HG03025 (cell line): ENCODE data around the gene GRID2.

Experiments
- ATAC-seq: cut with Tn5 transposase; IDR thresholded peaks from one replicate; pipeline ENCODE4 v1.9.1; 2021; ENCODE audit warnings: mild to moderate bottlenecking, moderate library complexity; ENCODE audit not compliant: unreplicated experiment, low FRiP score

Gene GRID2

DNA sequence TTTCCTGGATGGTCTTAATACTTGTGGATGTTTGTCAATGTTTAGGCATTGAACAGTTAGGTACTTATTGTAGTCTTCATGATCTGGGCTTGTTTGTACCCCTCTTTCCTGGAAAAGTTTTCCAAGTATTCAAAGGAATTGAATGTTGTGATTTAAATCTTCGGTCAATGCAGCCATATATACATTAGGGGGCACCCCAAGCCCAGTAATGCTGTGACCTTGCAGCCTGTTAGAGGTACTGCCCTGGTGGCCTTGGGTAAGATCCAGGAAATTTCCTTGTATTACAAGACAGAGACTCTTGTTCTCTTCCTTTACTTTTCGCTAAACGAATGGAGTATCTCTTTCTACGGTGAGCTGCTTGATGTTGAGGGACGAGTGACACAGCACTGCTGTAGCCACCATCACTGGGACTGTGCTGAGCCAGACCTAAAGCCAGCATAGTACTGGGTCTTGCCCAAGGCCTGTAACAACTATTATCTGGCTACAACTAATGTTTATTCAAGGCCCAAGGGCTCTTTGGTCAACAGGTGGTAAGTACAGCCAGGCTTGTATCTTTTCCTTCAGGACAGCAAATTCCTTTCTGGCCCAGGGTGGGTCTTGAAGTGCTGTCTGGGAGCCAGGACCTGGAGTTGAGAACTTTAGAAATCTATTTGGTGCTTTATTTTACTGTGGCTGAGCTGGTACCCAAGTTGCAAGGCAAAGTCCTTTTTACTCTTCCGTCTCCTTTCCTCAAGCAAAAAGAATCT, 1406.5 kb downstream of the GRID2 start:
- ATAC-seq: peak; percentile 77

DNA sequence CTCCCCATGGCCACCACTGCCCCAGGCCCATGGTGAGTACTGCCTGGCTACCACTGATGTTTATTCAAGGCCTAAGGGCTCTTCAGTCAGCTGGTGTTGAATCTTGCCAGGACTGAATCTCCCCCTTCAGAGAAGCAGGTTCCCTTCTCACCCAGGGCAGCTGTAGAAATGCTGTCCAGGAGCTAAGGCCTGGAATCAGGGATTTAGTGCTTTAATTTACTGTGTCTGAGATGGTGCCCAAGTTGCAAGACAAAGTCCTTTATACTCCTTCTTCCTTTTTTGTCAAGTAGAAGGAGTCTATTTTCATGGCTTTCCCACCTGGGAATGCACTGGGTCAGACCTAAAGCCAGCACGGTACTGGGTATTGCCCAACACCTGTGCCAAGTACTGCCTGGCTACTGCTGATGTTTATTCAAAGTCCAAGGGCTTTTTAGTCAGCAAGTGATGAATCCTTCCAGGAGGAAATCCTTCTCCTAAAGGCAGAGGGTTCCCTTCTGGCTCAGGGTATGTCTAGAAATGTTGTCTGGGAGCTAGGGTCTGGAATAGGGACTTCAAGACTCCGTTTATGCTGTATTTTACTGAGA, 1407.2 kb downstream of the GRID2 start:
- ATAC-seq: no peak

GRCh38 chr4:93718233-93718632, 1414.5 kb downstream of the GRID2 start:
- ATAC-seq: no peak

DNA sequence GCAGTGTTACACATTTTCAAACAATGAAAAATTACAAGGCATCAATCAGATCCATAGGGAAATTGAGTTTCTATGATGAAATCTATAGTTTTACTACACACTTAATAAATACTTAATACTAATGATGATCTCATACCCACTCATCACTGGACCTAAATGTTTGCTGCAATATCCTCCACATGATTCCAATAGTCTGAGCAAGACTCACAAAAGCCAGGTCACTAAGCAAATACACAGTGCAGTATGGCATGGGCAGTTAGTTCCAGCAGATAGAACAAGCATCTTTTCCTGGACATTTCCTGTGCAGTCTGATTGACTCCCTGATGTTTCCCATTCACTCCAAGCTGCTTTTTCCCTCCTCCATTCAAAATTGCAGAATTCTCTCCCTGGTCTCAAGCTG, 1415.8 kb downstream of the GRID2 start:
- no peak for ATAC-seq

GRCh38 chr4:93722446-93722845, 1418.7 kb downstream of the GRID2 start:
- no peak for ATAC-seq

GRCh38 chr4:93730251-93730650, 1426.5 kb downstream of the GRID2 start:
- ATAC-seq: no peak

DNA sequence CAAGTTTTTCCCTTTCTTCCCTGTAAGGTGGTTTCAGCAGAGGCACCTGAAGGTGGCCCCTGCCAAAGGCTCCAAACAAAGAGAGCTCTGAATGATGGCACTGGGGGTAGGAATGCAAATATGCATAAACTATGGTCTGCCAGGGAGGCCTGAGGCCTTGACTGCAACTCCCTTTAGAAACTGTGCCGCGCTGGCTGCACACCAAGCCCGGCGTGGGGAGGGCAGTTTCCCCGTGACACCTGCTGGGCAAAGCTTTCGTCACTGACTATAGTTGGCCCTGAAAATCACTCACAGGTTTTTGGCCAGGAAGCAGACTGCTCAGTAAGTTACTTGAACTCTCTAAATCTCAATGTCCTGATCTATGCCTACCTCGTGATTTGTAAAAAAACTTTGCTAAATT, 1427.0 kb downstream of the GRID2 start:
- ATAC-seq: no peak

- ATAC-seq: no peak
Observed at GRCh38 chr4:93731456-93731855, 1427.7 kb downstream of the GRID2 start.

- ATAC-seq: no peak
Observed at GRCh38 chr4:93732509-93732908, 1428.7 kb downstream of the GRID2 start.

- ATAC-seq: no peak
Observed at GRCh38 chr4:93740890-93741289, 1437.1 kb downstream of the GRID2 start.

DNA sequence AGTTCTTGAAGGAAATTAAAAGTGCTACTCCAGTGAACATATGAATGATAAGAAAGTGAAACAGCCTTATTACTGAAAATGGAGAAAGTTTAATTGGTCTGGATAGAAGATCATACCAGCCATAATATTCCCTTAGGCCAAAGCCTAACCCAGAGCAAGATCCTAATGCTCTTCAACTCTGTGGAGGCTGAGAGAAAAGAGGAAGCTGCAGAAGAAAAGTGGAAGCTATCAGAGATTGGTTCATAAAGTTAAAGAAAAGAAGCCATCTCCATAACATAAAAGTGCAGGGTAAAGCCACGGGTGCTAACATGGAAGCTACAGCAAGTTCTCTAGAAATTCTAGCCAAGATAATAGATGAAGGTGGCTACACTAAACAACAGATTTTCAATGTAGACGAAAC, 1439.3 kb downstream of the GRID2 start:
- no peak for ATAC-seq

DNA sequence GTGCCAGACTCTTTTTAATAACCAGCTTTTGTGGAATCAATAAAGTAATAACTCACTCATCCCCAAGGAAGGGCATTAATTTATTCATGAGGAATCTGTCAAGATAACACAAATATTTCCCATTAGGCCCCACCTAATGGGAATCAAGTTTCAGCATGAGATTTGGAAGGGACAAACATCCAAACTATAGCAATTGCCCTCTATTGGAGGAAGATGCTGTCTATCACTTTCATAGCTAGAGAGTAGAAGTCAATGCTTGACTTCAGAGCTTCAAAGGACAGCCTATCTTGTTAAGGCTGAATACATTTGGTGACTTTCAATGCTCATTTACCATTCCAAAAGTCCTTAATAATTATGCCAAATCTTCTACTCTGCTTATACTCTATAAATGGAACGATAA, 1439.9 kb downstream of the GRID2 start:
- ATAC-seq: no peak

DNA sequence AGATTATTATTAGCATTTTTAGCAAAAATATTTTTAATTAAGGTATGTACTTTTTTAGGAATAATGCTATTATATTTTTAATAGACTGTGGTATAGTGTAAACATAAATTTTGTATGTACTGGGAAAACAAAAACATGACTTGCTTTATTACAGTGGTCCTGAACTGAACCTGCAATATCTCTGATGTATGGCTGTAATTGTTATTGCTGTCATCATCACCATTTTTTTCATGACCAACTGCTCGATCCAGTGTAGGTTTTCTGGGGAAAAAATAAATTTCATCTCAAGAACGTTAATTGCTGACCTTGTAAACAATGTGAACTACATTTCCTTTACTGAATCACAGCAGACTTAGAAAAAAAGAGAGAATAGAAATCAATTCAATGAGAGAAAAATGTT, 1441.2 kb downstream of the GRID2 start:
- ATAC-seq: no peak

GRCh38 chr4:93746031-93746430, 1442.3 kb downstream of the GRID2 start:
- no peak for ATAC-seq

DNA sequence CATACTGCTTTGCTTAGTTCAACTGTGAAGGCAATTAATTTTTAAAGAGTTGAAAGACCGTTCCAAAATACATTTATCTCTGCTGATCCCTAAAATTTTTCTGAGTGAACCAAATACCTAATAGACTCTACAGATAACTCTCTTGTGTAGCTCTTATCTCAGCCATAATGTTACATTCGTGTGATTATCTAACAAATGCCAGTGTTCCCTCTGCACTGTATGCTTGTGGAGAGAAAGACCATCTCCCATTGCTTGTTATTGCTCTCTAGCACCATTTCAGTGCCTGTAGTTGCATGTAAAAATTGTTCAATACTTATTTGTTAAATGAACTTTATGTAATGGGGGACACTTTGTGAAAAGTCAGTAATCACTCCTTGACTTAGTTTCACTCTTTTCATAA, 1443.5 kb downstream of the GRID2 start:
- no peak for ATAC-seq

- ATAC-seq: peak; percentile 41
Observed at GRCh38 chr4:93748373-93749291, 1444.9 kb downstream of the GRID2 start.

GRCh38 chr4:93749292-93749761, 1445.6 kb downstream of the GRID2 start:
- ATAC-seq: peak; percentile 69

- no peak for ATAC-seq
Observed at GRCh38 chr4:93751411-93751810, 1447.6 kb downstream of the GRID2 start.

- no peak for ATAC-seq
Observed at GRCh38 chr4:93756101-93756500, 1452.3 kb downstream of the GRID2 start.

DNA sequence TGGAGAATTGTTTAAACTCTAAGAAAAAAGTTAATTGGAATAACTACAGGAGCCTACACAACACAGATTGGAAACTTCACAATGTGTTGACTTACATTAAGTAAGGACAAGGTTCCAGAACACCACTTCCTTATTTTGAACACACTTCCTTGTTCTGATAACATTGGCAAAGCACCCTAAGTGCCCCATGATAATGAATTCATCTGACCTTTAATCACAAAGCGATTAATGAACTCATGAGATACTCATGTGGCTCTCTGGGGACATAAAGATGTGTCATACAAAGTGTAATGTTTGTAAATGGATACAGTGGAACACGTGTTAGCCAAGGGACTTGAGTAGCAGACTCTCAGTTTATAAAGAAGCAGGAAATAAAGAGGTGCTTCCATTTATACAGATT, 1455.7 kb downstream of the GRID2 start:
- no peak for ATAC-seq

- ATAC-seq: no peak
Observed at GRCh38 chr4:93760284-93760683, 1456.5 kb downstream of the GRID2 start.
